Dedifferentiated amniotic fluid mesenchymal stem cell (primary cell): ENCODE data around the gene CHD6.

Experiments
- DNase-seq: peaks from one replicate; pipeline ENCODE4 v3.0.0-alpha.2; 2016; ENCODE audit errors: extremely low spot score

Gene CHD6, protein sequence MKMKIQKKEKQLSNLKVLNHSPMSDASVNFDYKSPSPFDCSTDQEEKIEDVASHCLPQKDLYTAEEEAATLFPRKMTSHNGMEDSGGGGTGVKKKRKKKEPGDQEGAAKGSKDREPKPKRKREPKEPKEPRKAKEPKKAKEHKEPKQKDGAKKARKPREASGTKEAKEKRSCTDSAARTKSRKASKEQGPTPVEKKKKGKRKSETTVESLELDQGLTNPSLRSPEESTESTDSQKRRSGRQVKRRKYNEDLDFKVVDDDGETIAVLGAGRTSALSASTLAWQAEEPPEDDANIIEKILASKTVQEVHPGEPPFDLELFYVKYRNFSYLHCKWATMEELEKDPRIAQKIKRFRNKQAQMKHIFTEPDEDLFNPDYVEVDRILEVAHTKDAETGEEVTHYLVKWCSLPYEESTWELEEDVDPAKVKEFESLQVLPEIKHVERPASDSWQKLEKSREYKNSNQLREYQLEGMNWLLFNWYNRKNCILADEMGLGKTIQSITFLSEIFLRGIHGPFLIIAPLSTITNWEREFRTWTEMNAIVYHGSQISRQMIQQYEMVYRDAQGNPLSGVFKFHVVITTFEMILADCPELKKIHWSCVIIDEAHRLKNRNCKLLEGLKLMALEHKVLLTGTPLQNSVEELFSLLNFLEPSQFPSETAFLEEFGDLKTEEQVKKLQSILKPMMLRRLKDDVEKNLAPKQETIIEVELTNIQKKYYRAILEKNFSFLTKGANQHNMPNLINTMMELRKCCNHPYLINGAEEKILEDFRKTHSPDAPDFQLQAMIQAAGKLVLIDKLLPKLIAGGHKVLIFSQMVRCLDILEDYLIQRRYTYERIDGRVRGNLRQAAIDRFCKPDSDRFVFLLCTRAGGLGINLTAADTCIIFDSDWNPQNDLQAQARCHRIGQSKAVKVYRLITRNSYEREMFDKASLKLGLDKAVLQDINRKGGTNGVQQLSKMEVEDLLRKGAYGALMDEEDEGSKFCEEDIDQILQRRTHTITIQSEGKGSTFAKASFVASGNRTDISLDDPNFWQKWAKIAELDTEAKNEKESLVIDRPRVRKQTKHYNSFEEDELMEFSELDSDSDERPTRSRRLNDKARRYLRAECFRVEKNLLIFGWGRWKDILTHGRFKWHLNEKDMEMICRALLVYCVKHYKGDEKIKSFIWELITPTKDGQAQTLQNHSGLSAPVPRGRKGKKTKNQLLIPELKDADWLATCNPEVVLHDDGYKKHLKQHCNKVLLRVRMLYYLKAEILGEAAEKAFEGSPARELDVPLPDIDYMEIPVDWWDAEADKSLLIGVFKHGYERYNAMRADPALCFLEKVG (N-terminal part only)

DNA sequence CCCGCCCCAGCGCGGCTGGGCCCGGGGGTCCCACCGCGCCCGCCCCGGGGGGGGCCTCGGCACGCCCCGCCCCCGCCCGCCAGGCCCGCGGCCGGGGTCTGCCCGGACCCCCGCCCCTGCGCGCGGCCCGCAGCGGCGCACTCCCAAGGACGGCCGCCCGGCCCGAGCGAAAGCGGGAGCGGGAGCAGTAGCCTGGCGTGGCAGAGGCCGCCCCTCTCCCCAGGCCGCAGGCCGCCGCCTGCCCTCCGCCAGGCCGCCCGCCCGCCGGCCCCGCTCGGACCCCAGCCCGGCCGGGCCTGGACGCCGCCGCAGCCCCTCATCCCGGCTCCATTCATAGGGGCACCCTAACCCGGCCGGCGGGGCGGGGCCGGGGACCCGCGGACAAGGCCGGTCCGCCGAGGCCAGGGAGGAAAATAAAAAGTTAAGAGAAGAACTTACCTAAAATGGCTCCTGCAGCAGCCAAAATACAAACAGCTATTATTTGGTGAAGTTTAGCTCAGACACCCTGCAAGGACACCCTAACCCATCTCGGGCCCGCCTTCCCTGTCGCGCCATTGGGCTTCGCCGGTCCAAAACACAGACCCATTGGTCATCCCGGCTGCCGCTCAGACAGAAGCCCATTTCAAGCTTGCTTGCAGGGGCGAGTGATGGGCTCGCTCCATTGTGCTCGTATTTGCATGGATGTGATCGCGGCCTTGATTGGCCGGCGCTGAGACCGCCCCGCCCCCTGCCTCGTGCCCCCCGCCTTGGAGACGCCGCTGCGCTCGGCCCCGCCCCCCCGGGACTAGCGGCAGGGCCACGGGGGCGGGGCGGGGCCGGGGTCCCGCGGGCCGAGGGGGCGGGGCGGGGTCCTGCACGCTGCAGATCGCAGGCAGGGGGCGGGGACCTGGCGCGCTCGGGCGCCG lies at the start of gene CHD6:
TSS of gene CHD6 (minus strand) at position 476 of the 905 bp plus-strand sequence. CDS start 67,040 bp downstream, outside the sequence.
- peak; percentile 99 for DNase-seq

DNA sequence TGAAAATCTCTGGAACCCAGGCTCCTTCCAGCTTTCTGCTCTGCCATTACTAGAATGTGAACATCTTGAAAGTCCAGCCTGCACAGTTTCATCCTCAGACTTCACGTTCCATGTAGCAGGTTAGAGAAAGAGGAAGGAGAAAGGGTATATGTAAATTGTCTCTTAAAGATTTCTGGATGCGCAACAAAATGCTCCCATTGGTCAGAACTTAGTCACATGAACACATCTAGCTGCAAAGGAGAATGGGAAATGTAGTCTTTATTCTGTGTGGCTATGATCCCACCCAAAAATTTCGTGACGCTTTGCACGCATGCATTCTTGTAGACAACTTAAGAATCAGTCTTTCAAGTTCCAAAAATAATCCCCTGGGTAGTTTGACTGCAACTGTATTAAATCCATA lies 46.4 kb upstream of the CHD6 start:
- DNase-seq: no peak

DNA sequence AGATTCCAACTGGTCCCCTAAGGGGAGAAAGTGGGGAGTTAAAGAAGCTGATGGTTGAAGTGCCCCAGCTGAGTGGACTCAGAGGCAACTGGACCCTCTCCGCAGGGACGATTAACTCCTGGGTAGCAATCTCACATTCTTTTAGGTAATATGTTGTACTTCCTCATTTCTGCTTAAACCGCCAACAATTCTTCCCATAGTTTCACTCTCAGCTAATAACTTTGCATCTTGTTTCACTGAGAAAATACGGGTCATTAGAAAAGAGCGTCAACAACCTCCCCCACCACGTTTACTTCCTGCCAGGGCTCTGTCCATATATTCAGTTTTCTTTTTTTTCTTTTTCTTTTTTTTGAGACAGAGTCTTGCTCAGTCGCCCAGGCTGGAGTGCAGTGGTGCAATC lies 39.5 kb upstream of the CHD6 start:
- no peak for DNase-seq

DNA sequence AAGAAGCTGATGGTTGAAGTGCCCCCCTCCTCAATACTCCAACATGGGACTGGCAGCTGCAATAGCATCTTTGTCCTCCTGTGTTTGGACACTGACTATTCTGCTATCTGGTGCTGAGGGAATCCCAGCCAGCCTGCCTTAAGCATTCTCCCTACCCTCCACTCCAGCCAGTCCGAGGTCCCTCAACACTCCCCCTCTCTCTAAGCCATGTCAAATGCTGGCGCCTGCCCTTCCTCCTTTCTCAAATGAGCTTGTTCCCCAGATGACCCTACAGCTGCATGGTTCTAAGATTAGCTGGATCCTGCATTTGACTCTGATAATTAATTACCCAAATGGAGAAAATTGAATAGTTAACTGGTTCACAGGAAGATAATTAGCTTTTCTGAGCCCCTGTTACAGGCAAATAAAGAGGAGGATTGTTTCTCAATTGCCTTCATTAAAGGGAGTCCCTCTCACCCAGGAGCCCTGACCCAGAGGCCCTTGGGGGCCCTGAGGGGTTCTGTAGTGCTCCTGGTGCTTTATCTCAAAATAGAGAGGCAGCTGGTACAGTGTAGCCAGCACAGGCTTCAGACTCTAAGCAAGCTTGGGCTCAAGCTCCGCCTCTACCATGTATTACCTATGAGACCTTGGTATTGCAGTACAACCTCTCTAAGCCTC lies 37.9 kb upstream of the CHD6 start:
- no peak for DNase-seq

DNA sequence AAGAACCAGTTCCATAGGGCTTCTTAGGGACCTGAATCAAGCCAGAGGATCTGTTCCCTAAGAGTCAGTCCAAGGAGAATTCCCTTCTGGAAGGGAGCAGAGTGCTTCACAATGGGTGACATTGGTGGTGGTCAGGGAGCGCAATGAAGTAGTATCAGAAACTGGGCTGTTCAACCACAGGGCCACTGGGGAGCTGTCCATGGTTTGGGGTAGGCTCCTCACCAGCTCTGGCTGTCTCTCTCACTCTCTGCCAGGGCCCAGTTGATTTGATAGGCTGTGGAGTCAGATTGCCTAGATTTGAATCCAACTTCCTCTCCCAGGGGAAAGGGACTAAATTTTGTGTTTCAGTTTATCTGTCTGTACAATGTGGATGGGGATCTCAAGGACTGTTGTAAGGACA lies 36.7 kb upstream of the CHD6 start:
- DNase-seq: no peak

DNA sequence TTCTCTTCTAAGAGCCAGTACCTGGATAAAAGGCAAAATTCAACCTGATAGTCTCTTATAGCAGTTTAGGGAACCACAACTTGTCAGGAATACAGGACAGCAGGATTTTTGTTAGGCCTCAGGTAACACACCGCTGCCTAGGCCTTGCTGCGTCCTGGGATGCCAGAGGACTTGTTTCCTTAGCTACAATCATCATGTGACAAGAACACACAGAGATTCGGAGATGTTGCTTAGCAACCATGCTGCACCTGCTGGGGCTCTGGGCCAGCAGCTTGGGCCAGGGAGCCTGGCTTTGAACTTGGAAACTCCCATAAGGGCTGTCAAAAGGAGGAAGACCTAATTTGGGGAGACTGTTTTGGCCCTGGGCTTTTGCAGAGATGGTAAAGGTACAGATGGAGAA lies 36.1 kb upstream of the CHD6 start:
- DNase-seq: no peak

DNA sequence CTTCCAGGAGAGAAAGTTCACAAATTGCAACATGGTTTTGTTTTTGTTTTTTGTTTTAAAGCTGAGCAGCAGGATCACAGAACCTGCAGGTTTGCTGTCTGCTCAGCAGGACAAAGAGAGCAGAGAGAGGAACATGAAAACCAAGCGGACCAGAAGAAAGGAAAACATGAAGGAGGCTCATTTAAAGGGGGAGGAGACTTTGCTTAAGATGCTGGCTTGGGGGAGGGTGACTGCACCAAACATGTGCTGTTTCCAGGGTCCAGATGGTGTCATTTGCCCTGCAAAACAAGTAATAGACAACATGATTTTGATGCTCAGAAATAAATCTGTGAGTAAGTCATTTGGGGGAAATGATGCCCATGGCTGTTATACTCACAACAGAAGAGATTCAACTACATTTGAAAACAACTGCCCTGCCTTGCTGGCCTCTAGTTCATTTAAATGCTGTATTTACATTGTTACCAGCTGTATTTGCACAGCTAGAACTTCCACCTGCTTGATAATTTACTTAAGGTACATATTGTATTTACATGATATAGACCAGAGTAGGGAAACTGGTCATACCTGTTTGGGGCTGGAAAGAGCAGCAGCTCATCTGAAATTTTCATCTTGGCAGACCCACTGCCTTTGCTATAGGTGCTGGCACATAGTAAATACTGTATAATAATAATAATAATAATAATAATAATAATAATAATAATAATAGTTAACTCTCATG lies 32.2 kb upstream of the CHD6 start:
- no peak for DNase-seq

DNA sequence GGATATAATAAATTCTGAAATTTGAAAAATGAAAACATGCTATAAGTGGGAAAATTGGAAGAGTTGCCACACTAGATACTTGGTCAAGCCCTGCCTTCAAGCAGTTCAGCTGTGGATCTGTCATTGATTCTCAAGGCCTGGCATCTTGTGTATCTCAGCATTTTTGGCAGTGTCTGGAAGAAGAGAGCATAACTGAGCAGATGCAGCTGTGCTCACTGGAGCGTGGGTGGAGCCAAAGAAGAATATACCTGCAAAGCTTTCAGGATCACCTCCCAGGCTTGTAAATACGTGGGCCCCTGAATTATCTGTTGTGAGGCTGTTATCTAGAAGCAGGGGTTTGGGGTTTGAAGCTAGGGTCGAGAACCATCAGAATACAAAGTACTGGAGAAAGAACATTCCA lies 31.3 kb upstream of the CHD6 start:
- no peak for DNase-seq

DNA sequence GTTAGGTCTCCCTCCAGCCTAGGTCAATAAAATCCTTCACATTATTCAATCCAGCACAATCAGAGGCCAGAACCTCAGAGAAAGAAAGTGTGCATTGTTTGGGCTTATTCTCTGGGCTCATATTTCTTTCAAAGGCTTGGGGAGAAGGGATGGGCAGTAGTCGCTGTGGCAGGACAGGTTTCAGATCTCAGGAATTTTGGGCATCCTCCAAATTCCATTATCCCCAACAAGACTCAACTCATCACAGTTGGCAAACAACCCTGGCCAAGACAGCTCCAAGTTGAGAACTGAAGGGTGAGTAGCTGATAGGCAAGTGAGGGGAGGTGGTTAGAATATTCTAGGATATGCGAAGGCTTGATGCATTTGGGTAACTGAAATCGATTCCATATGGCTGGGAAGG lies 27.2 kb upstream of the CHD6 start:
- DNase-seq: no peak

DNA sequence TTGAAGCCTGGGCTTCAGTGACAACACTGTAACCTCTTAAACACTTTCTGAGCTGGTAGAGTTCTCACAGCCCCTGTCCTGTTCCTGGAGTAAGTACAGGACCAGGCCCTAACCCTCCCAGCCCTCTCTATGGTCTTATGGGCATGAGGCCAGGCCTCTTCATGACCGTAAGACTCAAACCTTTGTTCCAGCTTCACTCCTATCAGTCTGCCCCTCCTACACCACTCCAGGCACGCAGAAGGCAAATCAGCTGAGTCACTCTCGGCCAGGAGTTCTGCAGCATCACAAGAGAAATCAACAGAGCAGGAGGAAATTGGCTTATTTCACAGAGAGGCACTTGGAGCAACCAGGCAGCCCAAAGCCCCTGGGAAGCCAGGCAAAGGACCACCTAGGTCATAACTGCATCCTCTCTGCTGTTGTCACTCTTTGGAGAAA lies 25.3 kb upstream of the CHD6 start:
- DNase-seq: peak; percentile 44

DNA sequence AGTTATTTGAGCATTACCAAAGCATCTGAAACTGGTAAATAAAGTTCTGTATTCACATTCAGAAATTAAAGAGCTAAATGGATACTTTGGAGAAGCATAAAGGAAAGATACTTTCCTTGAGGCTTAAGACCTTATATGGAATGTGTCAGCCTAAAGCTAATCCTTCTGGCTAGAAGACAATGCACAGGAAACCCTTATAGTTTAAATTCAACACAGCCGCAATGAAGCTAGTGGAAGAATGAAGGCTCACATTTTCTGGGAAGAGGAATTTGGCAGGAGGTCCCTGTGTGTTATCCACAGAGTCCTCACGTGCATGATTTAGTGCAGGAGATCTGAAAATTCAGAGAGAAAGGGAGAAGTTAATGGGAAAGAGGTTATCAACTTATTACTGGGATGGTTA lies 21.5 kb upstream of the CHD6 start:
- DNase-seq: no peak

DNA sequence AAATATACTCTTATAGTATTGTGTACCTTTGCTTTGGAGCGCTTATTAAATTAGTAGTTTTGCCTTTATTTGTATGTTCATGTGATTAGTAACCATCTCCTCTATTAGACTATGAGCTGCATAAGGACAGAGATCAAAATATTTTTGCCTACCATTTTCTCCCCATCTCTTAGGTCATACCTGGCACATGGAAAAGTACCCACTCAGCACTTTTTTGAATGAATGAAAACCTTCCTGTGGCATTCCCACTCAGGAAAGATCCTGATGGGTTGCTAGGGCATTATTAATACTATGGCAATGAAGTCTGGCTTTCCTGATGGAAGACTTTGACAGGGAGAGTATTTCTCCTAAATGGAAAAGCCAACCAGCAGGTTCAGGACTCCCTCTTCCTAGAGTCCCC lies 20.3 kb upstream of the CHD6 start:
- no peak for DNase-seq

DNA sequence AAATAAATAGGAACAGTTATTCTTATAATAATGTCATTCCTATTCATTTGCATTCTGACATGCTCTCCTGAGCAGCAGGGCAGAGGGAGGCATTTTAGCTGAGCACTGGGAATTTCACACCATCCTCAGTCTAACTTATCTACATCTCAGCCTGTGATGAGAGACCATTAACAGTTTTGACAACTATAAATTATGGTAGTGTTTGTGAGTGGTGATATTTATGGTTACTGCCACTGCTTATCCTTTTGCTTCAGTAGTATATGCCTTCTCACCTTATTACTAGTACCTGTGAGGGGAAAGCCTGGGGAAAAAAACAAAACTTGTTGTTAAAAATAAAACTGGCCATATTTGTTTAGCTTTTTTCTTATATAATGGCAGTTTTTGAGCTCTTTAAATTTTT lies 17.0 kb upstream of the CHD6 start:
- DNase-seq: no peak

DNA sequence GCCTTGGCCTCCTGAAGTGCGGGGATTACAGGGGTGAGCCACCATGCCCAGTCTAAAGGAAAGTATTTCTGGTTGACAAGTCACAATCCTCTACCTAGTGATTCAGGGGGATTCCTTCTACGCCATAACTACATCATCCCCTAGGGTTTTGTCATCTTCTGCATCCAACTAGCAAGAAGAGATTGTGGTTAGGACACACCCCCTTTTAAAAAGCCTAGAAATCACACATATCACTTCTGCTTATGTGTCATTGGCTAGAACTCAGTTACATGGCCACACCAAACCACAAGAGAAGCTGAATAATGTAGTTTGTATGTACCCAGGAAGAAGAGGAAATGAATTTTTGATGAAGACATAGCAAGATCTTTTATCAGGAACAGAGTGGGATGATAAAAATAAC lies 14.7 kb upstream of the CHD6 start:
- no peak for DNase-seq

DNA sequence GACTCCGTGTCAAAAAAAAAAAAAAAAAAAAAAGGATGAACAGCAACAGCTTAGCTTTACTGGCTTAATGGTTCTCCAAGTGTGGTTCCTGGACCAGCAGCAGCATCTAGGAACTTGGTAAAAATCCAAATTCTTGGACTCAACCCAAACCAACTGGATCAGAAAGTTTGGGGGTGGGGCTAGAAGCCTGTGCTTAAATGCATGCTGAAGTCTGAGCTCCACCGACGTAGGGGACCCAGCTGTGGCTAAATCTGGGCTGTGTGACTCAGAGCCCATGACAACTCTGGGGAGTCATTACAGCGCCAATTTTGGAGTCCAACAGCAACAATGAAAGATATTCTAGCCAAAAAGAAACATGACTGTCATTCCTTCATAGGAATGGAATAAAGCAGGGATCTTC lies 13.6 kb upstream of the CHD6 start:
- no peak for DNase-seq

DNA sequence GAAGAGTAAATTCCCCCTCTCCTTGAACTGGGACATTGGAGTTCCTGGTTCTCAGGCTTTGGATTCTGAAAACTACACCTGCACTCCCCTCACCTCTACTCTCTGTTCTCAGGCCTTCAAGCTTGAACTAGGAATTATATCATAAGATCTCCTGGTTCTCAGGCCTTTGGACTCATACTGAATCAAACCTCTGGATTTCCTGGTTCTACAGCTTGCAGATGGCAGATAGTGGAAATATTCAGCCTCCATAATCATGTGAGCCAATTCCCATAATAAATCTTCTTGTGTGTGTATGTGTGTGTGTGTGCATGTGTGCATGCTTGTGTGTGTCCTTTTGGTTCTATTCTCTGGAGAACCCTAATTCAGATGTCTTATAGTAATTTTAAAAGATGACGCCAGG lies 12.7 kb upstream of the CHD6 start:
- DNase-seq: no peak

DNA sequence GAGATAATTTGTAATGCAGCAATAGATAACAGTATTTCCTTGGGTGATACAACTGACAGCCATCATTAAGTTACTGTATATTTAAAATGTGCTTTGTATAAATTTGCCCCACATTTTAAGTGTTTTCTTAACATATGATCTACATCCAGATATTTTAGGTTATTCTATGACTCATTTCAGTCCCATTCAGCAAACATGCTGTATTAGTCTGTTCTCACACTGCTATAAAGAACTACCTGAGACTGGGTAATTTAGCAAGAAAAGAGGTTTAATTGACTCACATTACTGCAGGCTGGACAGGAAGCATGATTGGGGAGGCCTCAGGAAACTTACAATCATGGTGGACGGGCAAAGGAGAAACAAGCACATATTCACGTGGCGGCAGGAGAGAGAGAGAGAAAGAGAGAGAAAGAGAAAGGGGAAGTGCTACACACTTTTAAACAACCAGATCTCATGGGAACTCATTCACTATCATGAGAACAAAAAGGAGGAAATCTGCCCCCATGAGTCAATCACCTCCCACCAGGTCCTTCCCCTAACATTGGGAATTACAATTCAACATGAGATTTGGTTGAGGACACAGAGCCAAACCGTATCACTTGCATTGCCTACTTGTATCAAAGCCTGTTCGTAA lies 9.6 kb upstream of the CHD6 start:
- DNase-seq: no peak

DNA sequence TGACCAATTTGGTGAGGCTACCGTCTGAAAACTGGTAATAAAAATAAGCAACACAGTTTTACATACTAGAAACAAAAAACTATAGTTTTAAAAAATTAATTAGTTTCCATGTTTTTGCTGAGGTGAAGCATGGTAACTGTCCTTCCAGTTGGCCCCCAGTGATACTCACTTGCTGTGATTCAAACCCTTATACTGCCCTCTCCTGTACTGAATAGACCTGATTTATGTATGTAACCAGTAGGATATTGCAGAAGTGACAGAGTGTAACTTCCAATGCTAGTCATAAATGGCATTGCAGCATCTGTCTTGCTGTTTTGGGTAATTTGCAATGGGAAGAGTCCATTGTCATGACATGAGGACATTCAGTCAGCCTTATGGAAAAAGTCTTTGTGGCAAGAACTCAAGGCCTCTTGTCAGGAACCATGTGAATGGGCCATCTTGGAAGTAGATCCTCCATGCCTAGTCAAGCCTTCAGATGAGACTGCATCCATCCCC lies 8.9 kb upstream of the CHD6 start:
- no peak for DNase-seq
